ENCODE measurements around the gene ZNF260. TPM values are rescaled to one million over a fixed set of nuclear protein-coding genes. Genes with fewer than 3 reads are reported as not detected.

The ZNF260 gene
- total RNA-seq, 1 donor: 21.6 TPM

GRCh38 chr19:36572593-36573019, 44.5 kb upstream of the ZNF260 start:
- no peak for TF ChIP-seq CTCF (IDR thresholded peaks at IDR 0.05; ENCODE audit: insufficient read depth, low read depth, low read length)
- no peak for DNase-seq (ENCODE audit: low read depth)
- peak overlapping the region; percentile 77 for H3K4me3 ChIP-seq (ENCODE audit: low read depth, low read length)

- H3K4me3 ChIP-seq (ENCODE audit: low read depth, low read length): no peak overlapping the region
- no peak for DNase-seq (ENCODE audit: low read depth)
- TF ChIP-seq CTCF (IDR thresholded peaks at IDR 0.05; ENCODE audit: insufficient read depth, low read depth, low read length): no peak
Measured at GRCh38 chr19:36564391-36564790, 36.3 kb upstream of the ZNF260 start.

GRCh38 chr19:36547001-36547732, 19.1 kb upstream of the ZNF260 start:
- no peak for TF ChIP-seq CTCF (IDR thresholded peaks at IDR 0.05; ENCODE audit: insufficient read depth, low read depth, low read length)
- DNase-seq (ENCODE audit: low read depth): peak; percentile 4
- no peak overlapping the region for H3K4me3 ChIP-seq (ENCODE audit: low read depth, low read length)

- TF ChIP-seq CTCF (IDR thresholded peaks at IDR 0.05; ENCODE audit: insufficient read depth, low read depth, low read length): no peak
- H3K4me3 ChIP-seq (ENCODE audit: low read depth, low read length): peak overlapping the region; percentile 94
- no peak for DNase-seq (ENCODE audit: low read depth)
Measured at GRCh38 chr19:36528921-36529518, 949 bp upstream of the ZNF260 start.

GRCh38 chr19:36527873-36528193, 238 bp downstream of the ZNF260 start:
- DNase-seq (ENCODE audit: low read depth): no peak
- TF ChIP-seq CTCF (IDR thresholded peaks at IDR 0.05; ENCODE audit: insufficient read depth, low read depth, low read length): no peak
- peak overlapping the region; percentile 94 for H3K4me3 ChIP-seq (ENCODE audit: low read depth, low read length)

GRCh38 chr19:36527341-36527740, 730 bp downstream of the ZNF260 start:
- peak; percentile 15 for DNase-seq (ENCODE audit: low read depth)

More at GRCh38 chr19:36527341-36527740, 730 bp downstream of the ZNF260 start:
- peak overlapping the region; percentile 94 for H3K4me3 ChIP-seq (ENCODE audit: low read depth, low read length)
- no peak for TF ChIP-seq CTCF (IDR thresholded peaks at IDR 0.05; ENCODE audit: insufficient read depth, low read depth, low read length)
